Left lobe of liver (tissue), 2 donors: ENCODE data around the gene OTOA. TPM values are rescaled to one million over a fixed set of nuclear protein-coding genes. Genes with fewer than 3 reads are reported as not detected.
"Not testable (repeated sequence)": the region's sequence is repeated elsewhere in the genome, so short reads cannot be mapped to it uniquely, and the experiment has no call there.

Experiments used
- ATAC-seq: fragments of 200-7000 bp; cut with Tn5 transposase; one replicate; pipeline ENCODE4 v1.9.1; 2020; ENCODE audit warnings: mild to moderate bottlenecking, moderate library complexity
- DNase-seq: peaks from one replicate; pipeline ENCODE4 v3.0.0-alpha.2; 2020; ENCODE audit warnings: low spot score
- total RNA-seq: library from RNA; stranded (reverse); gene quantifications from one replicate; pipeline ENCODE4 v1.2.1, GENCODE V29; 2021
- donor health status: DM: no; HTN: no; CAD: no; lungs with moderate emphysema.
- donor health status: DM: no; HTN: yes; CAD: no.

OTOA gene
- total RNA-seq, 1 donor from 2014 or later: 0.10 TPM

DNA sequence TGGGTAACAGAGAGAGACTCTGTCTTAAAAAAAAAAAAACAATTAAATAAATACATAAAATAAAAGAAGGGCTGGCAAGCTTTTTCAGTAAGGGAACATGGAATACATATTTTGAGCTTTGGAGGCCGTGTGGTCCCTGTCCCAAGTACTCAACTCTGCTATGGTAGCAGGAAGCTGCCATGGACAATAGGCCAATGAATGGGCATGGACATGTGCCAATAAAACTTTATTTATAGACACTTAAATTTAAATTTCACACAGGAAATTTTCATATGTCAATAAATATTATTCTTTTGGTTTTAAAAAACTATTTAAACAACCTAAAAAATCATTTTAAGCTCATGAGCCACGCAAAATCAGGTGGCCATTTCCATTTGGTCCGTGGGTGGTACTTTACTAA lies 3.8 kb downstream of the OTOA start:
- ATAC-seq (no peak), DNase-seq (no peak)

DNA sequence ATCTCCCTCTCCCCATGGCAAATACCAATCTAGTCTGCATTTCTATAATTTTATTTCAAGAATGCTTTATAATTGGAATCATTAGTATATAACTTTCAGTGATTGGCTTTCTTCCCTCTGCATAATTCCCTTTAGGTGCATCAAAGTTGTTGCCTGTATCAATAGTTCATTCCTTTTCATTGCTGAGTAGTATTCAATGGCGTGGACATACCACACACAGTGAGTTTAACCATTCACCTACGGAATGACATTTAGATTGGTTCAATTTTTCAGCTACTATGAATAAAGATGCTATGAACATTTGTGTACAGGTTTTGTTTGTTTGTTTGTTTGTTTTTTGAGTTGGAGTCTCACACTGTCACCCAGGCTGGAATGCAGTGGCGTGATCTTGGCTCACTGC lies 9.7 kb downstream of the OTOA start:
- no peak for DNase-seq
- ATAC-seq: no peak

- ATAC-seq, DNase-seq: not testable (repeated sequence)
These were observed 10.7 kb downstream of the OTOA start for GRCh38 chr16:21674456-21674855.

- not testable (repeated sequence) for ATAC-seq, DNase-seq
These were observed 16.9 kb downstream of the OTOA start for GRCh38 chr16:21680714-21681113.

DNA sequence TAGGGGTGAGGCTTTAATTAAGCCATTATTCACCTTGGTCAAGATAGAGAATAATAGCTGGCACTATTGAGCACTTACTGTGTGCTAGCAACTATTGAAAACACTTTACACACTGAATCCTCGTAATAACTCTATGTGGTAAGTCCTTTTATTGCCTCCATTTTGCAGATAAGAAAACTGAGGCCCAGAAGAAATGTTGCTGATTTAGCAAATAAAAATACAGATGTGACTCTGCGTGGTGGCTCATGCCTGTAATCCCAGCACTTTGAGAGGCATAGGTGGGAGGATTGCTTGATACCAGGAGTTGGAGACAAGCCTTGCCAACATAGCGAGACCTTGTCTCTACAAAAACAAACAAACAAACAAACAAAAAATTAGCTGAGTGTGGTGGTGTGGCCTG lies 19.4 kb downstream of the OTOA start:
- ATAC-seq: no peak
- DNase-seq: no peak

- ATAC-seq (no peak), DNase-seq (peak; percentile 44)
These were observed 20.4 kb downstream of the OTOA start for GRCh38 chr16:21684199-21684598.

- ATAC-seq (no peak), DNase-seq (no peak)
These were observed 21.3 kb downstream of the OTOA start for GRCh38 chr16:21685034-21685455.

DNA sequence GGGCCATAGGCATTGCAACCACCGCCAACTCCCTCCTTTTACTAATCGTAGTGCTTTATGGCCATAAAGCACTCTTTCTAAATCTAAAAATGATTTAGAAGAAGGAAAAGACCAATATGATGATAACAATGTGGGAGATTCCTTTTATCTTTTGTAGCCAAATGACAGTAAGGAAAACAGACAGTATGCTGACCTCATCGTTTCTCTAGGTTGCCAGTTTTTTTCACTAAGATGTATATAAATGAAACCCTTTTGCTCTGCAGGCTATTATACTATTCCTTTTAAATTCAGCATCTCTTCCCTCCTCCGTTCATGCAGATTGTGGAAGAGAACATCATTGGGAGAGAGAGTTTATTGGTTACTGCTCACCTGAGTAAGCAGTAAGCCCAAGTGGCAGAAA lies 25.3 kb downstream of the OTOA start:
- ATAC-seq: no peak
- DNase-seq: no peak

GRCh38 chr16:21690967-21691366 lies 27.2 kb downstream of the OTOA start:
- not testable (repeated sequence) for DNase-seq, ATAC-seq

- no peak for DNase-seq
- ATAC-seq: no peak
These were observed 30.8 kb downstream of the OTOA start for GRCh38 chr16:21694609-21695008.

DNA sequence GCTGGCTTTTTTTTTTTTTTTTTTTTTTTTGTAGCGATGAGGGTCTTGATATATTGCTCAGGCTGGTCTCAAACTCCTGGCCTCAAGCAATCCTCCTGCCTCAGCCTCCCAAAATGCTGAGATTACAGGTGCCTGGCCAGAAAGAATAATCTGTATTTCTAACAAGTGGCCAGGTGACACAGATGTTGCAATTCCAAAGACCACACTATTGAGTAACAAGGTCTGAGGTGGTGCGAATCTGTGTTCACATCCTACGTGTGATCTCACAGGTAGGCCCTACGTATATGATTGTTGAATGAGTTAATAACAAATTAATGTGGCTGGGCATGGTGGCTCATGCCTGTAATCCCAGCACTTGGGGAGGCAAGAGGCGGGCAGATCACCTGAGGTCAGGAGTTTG lies 33.3 kb downstream of the OTOA start:
- DNase-seq: no peak
- ATAC-seq: no peak

GRCh38 chr16:21698169-21699032 lies 34.6 kb downstream of the OTOA start:
- no peak for DNase-seq
- ATAC-seq: no peak

GRCh38 chr16:21701271-21701670 lies 37.5 kb downstream of the OTOA start:
- no peak for DNase-seq
- ATAC-seq: no peak

GRCh38 chr16:21702276-21702675 lies 38.5 kb downstream of the OTOA start:
- no peak for ATAC-seq
- DNase-seq: no peak

DNA sequence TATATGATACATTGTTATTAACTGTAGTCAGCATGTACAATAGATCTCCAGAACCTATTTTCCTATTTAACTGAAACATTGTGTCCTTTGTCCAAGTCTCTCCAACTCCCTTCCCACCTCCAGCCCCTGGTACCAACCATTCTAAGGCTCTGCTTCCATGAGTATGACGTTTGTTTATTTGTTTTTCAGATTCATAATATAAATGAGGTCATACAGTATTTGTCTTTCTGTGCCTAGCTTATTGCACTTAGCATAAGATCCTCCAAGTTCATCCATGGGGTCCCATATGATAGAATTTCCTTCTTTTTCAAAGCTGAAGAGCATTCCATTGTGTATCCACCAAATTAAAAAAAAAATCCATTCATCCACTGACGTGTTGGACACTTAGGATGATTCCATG lies 39.4 kb downstream of the OTOA start:
- ATAC-seq: no peak

DNA sequence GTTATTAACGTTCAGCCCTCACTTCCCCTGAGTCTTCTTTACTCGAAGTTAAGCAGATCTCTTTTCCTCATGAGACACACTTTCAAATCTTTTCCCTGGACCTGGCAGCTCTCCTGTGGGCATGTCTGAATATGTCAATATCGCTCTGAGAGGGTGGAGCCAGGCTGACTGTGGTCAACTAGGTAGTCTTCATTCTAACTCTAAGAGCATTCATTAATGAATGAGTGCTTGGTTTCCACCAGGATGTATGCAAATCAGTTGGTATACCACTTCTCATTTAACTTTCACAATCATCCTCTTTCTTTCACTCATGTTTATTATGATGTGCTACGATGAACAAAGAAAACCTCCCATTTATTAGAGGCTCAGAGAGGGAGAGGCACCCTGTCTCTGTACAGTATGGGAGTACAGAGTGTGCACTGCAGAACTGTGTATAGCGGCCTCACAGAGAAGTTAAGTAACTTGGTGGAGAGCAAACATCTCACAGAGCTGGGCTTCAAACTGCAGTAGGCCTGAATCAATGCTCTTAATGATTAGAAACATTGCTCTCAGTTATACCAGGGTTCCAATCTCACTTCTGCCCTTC lies 39.9 kb downstream of the OTOA start:
- ATAC-seq (no peak), DNase-seq (no peak)

More for the DNA sequence above, 39.4 kb downstream of the OTOA start:
- no peak for DNase-seq

DNA sequence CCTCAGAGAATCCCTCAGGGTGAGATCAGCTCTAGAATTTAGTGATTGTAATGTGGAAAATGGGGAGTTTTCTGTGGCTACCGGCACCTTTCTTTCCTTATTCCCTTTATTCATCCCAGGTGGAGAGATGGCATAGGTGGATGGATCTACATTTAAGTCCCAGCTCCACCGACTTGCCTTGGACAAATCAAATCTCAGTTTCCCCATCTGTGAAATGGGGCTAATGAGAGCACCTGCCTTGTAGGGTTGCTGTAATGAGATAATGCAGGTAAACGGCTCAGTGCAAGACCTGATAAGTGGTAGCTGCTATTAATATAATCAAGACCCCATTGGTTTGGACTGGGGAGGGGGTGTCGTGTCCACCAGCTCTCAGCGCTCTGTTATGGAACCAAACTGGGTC lies 40.5 kb downstream of the OTOA start:
- DNase-seq (no peak), ATAC-seq (no peak)

DNA sequence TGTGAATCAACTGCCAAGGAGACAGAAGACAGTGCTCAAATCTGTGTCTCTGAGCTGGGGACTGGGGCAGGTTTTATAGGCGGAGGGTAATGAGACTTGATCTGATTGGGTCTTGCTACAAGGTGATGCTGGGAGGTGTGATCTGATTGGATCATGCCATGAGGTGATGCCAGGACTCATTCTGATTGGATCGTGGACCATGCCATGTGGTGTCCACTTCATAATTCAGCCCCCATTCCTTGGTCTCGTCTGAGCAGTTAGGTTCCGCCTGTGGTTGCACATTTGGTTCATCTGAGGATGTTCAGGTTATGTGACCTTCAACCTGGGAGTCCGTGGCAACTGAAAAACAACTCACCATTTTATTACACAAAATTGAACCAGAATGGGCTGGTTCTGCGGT lies 41.0 kb downstream of the OTOA start:
- no peak for DNase-seq
- no peak for ATAC-seq

DNA sequence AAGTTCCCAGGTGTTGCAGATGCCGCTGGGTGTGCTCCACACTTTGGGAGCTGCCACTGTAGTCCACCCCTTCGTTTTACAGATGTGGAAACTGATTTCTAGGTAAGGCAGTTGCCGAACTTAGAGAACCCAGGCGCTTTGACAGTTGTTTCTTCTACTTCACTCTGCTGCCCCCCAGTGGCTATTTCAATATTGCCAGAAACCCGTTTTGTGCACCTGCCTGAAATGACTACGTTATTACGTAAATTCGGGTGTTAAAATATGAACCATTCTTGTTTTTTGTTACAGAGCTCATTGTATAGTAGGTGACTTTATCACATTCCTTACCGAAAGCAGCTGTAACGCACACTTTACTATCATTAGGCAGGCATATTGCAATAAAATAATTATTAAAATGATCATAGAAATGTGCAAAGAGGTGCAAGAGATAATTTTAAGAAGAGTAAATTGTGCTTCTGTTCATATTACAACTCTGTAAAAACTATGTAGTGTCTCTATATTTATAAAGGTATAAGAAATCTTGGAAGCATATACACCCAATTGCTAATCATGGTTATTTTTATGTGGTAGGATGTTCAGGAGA lies 44.9 kb downstream of the OTOA start:
- peak; percentile 70 for DNase-seq
- ATAC-seq: peak; percentile 96

- ATAC-seq: no peak
- no peak for DNase-seq
These were observed 47.2 kb downstream of the OTOA start for GRCh38 chr16:21710938-21711337.

- no peak for ATAC-seq
- DNase-seq: no peak
These were observed 50.0 kb downstream of the OTOA start for GRCh38 chr16:21713549-21714368.
